MM.1S (cell line): ENCODE data around the gene CCDC127.

ENCODE experiments used
- DNase-seq: peaks from one replicate; pipeline ENCODE4 v3.0.0-alpha.2; 2015
- H2AFZ ChIP-seq: fragments of 300-600 bp; sonication (generic); 2 replicates; pipeline ENCODE4 v1.6.0; 2016; ENCODE audit warnings: antibody characterized with exemption, low read length
- H3F3A ChIP-seq: fragments of 300-600 bp; sonication (generic); 2 replicates; pipeline ENCODE4 v1.6.1; 2016; ENCODE audit warnings: mild to moderate bottlenecking, antibody characterized with exemption, low read length, moderate library complexity, mixed read lengths; ENCODE audit not compliant: insufficient read depth
- H3K27ac ChIP-seq: fragments of 300-600 bp; sonication (generic); 2 replicates; pipeline ENCODE4 v1.5.1; 2016; ENCODE audit warnings: mild to moderate bottlenecking, low read length
- H3K27me3 ChIP-seq: fragments of 300-600 bp; sonication (generic); replicated peaks from 2 replicates; pipeline ENCODE4 v1.6.0; 2016; ENCODE audit warnings: low read length; ENCODE audit not compliant: insufficient read depth
- H3K36me3 ChIP-seq: fragments of 300-600 bp; sonication (generic); replicated peaks from 2 replicates; pipeline ENCODE4 v1.6.1; 2016; ENCODE audit warnings: mild to moderate bottlenecking, low read length, mixed read lengths; ENCODE audit not compliant: insufficient read depth
- H3K4me1 ChIP-seq: fragments of 300-600 bp; sonication (generic); 2 replicates; pipeline ENCODE4 v1.6.1; 2016; ENCODE audit warnings: low read length, mixed read lengths
- H3K4me2 ChIP-seq: fragments of 300-600 bp; sonication (generic); 2 replicates; pipeline ENCODE4 v1.6.0; 2016; ENCODE audit warnings: low read depth, low read length
- H3K4me3 ChIP-seq: fragments of 300-600 bp; sonication (generic); 2 replicates; pipeline ENCODE4 v1.5.1; 2016; ENCODE audit warnings: low read length, mixed read lengths
- H3K79me2 ChIP-seq: fragments of 300-600 bp; sonication (generic); 2 replicates; pipeline ENCODE4 v1.6.1; 2016; ENCODE audit warnings: mixed run types, low read length, mixed read lengths
- H3K9ac ChIP-seq: fragments of 300-600 bp; sonication (generic); 2 replicates; pipeline ENCODE4 v1.6.1; 2016; ENCODE audit warnings: low read length, mixed read lengths
- H3K9me2 ChIP-seq: fragments of 300-600 bp; sonication (generic); replicated peaks from 2 replicates; pipeline ENCODE4 v1.6.1; 2016; ENCODE audit warnings: mild to moderate bottlenecking, low read length, mixed read lengths; ENCODE audit not compliant: insufficient read depth
- H3K9me3 ChIP-seq: fragments of 300-600 bp; sonication (generic); replicated peaks from 2 replicates; pipeline ENCODE4 v1.6.1; 2016; ENCODE audit warnings: mild to moderate bottlenecking, low read length, mixed read lengths; ENCODE audit not compliant: insufficient read depth
- H4K20me1 ChIP-seq: fragments of 300-600 bp; sonication (generic); 2 replicates; pipeline ENCODE4 v1.6.1; 2016; ENCODE audit warnings: mild to moderate bottlenecking, low read length, moderate library complexity, mixed read lengths; ENCODE audit not compliant: insufficient read depth
- CTCF ChIP-seq: fragments of 300-600 bp; sonication (generic); IDR thresholded peaks from 2 replicates; pipeline ENCODE4 v1.5.1; 2016; ENCODE audit warnings: antibody characterized with exemption, low read length, mixed read lengths
- EZH2 ChIP-seq: fragments of 300-600 bp; sonication (generic); optimal IDR thresholded peaks from 2 replicates; pipeline ENCODE3; 2017; ENCODE audit warnings: low read depth, mild to moderate bottlenecking, antibody characterized with exemption, low read length, mixed read lengths
- EZH2phosphoT487 ChIP-seq: fragments of 300-600 bp; sonication (generic); IDR thresholded peaks from 2 replicates; pipeline ENCODE4 v1.6.1; 2018; ENCODE audit warnings: antibody characterized with exemption, low read length

Gene CCDC127

GRCh38 chr5:171801-172331, 46.1 kb downstream of the CCDC127 start:
- H3K79me2 ChIP-seq: no peaks in the 10 kb centered on the region
- peaks cover 36% of the 10 kb centered on the region for H3K27me3 ChIP-seq
- no peak overlapping the region for H3K27ac ChIP-seq
- no peak overlapping the region for H3K9ac ChIP-seq
- no peak for DNase-seq
- no peaks in the 10 kb centered on the region for H3K4me1 ChIP-seq
- H3F3A ChIP-seq: no peaks in the 10 kb centered on the region
- no peaks in the 10 kb centered on the region for H3K9me3 ChIP-seq
- no peak overlapping the region for H3K4me2 ChIP-seq
- H3K4me3 ChIP-seq: no peak overlapping the region
- H4K20me1 ChIP-seq: no peaks in the 10 kb centered on the region
- no peaks in the 10 kb centered on the region for H3K9me2 ChIP-seq
- no peak overlapping the region for H2AFZ ChIP-seq
- H3K36me3 ChIP-seq: no peaks in the 10 kb centered on the region
- TF ChIP-seq EZH2: no peak
- TF ChIP-seq EZH2phosphoT487: no peak
- TF ChIP-seq CTCF: no peak

- Histone ChIP-seq H3K9me3 (no peaks in the 10 kb centered on the region), H2AFZ (no peak overlapping the region), H3K27me3 (peaks cover 38% of the 10 kb centered on the region), H3K9me2 (no peaks in the 10 kb centered on the region), H3K79me2 (no peaks in the 10 kb centered on the region), H3K4me1 (no peaks in the 10 kb centered on the region), H3K9ac (no peak overlapping the region), H3K27ac (no peak overlapping the region), H3F3A (no peaks in the 10 kb centered on the region), H3K36me3 (no peaks in the 10 kb centered on the region), H3K4me3 (no peak overlapping the region), H3K4me2 (no peak overlapping the region), H4K20me1 (no peaks in the 10 kb centered on the region)
- TF ChIP-seq EZH2phosphoT487 (no peak), EZH2 (no peak), CTCF (no peak)
- DNase-seq: no peak
These were observed 46.8 kb downstream of the CCDC127 start for GRCh38 chr5:170971-171800.

- Histone ChIP-seq H3K4me1 (no peaks in the 10 kb centered on the region), H3K27me3 (peaks cover 38% of the 10 kb centered on the region), H3F3A (no peaks in the 10 kb centered on the region), H3K4me2 (no peak overlapping the region), H2AFZ (no peak overlapping the region), H3K9ac (no peak overlapping the region), H3K36me3 (no peaks in the 10 kb centered on the region), H3K27ac (no peak overlapping the region), H3K79me2 (no peaks in the 10 kb centered on the region), H3K9me2 (no peaks in the 10 kb centered on the region), H4K20me1 (no peaks in the 10 kb centered on the region), H3K4me3 (no peak overlapping the region), H3K9me3 (no peaks in the 10 kb centered on the region)
- no peak for DNase-seq
- TF ChIP-seq CTCF (no peak), EZH2phosphoT487 (no peak), EZH2 (no peak)
These were observed 48.2 kb downstream of the CCDC127 start for GRCh38 chr5:169728-170094.
